HCT116 (cell line): Measurements from ENCODE around the gene C1orf116. TPM values are rescaled to one million over a fixed set of nuclear protein-coding genes. Genes with fewer than 3 reads are reported as not detected.

ENCODE experiments used
- ATAC-seq: fragments of 200-7000 bp; cut with Tn5 transposase; 2 replicates; pipeline ENCODE4 v1.9.1; 2020; ENCODE audit warnings: mild to moderate bottlenecking, moderate library complexity
- BruUV-seq: library from RNA; stranded (reverse); fragments of 400-500 nt; replicated peaks from 2 replicates; lab custom pipeline; 2021; lab: Mats Ljungman, UMichigan
- CTCF ChIA-PET: fragments of 300-600 bp; sonication (Branson Sonifier 250); formaldehyde crosslinking; loops from one replicate; lab custom pipeline; 2021; ENCODE audit warnings: antibody characterized with exemption; lab: Charles Lee
- POLR2A ChIA-PET: fragments of 300-600, 350-600 bp; sonication (Branson Sonifier 250); formaldehyde crosslinking; loops from one replicate; lab custom pipeline; 2021; ENCODE audit warnings: antibody characterized with exemption; lab: Charles Lee
- RAD21 ChIA-PET, 2 experiments: fragments of 300-600 bp; sonication (Branson Sonifier 250); formaldehyde crosslinking; loops; one replicate each; lab custom pipeline; 2023; ENCODE audit warnings: low total read pairs in 2 of 2; ENCODE audit not compliant: uncharacterized antibody in 2 of 2, unreplicated experiment in 2 of 2, low non-redundant PET in 1 of 2; lab: Charles Lee
- DNase-seq: peaks from one replicate; pipeline ENCODE4 v3.0.0-alpha.2; 2010; ENCODE audit warnings: low read depth, low spot score
- H2AFZ ChIP-seq: fragments of 200-600 bp; shearing (Covaris generic), sonication (generic); 2 replicates; pipeline ENCODE4 v1.6.1; 2017; ENCODE audit warnings: low read depth, mixed run types, mixed read lengths, antibody characterized with exemption, low read length; ENCODE audit not compliant: poor library complexity, severe bottlenecking
- H3K27ac ChIP-seq: 2 replicates; pipeline ENCODE4 v1.5.1; 2012; ENCODE audit warnings: low read depth, low read length
- H3K27me3 ChIP-seq: fragments of 200-600 bp; sonication (generic); 2 replicates; pipeline ENCODE4 v1.6.1; 2016; ENCODE audit warnings: mixed run types, low read length, mixed read lengths; ENCODE audit not compliant: insufficient read depth
- H3K36me3 ChIP-seq, 2 experiments: fragments of 200-500 bp in 1 of 2; fragments of 200-600 bp in 1 of 2; sonication (Bioruptor generic) in 1 of 2; sonication (generic) in 1 of 2; 2 replicates each; pipeline versions ENCODE4 v1.5.1 to v1.6.1; 2014 to 2016; ENCODE audit warnings: low read length in 2 of 2, inconsistent platforms in 1 of 2, mixed read lengths in 1 of 2, mixed run types in 1 of 2; ENCODE audit not compliant: insufficient read depth in 2 of 2, control insufficient read depth in 1 of 2
- H3K4me1 ChIP-seq, 2 experiments: fragments of 200-600 bp in 1 of 2; sonication (generic) in 1 of 2; 2 replicates each; pipeline versions ENCODE4 v1.5.1 to v1.6.1; 2012 to 2017; ENCODE audit warnings: low read length in 2 of 2, inconsistent platforms in 1 of 2, mild to moderate bottlenecking in 1 of 2, mixed read lengths in 1 of 2, mixed run types in 1 of 2, moderate library complexity in 1 of 2; ENCODE audit not compliant: insufficient read depth in 2 of 2, control insufficient read depth in 1 of 2
- H3K4me2 ChIP-seq: fragments of 200-600 bp; sonication (generic); 2 replicates; pipeline ENCODE4 v1.6.1; 2017; ENCODE audit warnings: mixed run types, low read length, mixed read lengths
- H3K4me3 ChIP-seq, 2 experiments: fragments of 200-600 bp in 1 of 2; sonication (generic) in 1 of 2; replicated peaks in 1 of 2; 2 replicates each; pipeline ENCODE4 v1.5.1; 2011 to 2016; ENCODE audit warnings: low read length in 2 of 2, control low read depth in 1 of 2, low read depth in 1 of 2, mild to moderate bottlenecking in 1 of 2, mixed read lengths in 1 of 2, mixed run types in 1 of 2
- H3K79me2 ChIP-seq: fragments of 200-600 bp; sonication (generic); 2 replicates; pipeline ENCODE4 v1.6.1; 2017; ENCODE audit warnings: mild to moderate bottlenecking, mixed run types, low read length, moderate library complexity, mixed read lengths; ENCODE audit not compliant: insufficient read depth
- H3K9ac ChIP-seq: fragments of 200-600 bp; sonication (generic); 2 replicates; pipeline ENCODE4 v1.6.1; 2016; ENCODE audit warnings: low read length, mixed read lengths
- H3K9me2 ChIP-seq: fragments of 200-600 bp; sonication (generic), shearing (Covaris generic); 2 replicates; pipeline ENCODE4 v1.6.1; 2017; ENCODE audit warnings: mixed run types, mild to moderate bottlenecking, moderate library complexity; ENCODE audit not compliant: insufficient read depth
- H3K9me3 ChIP-seq, 2 experiments: fragments of 200-500 bp in 1 of 2; fragments of 200-600 bp in 1 of 2; sonication (Bioruptor generic) in 1 of 2; sonication (generic) in 1 of 2; 2 replicates each; pipeline ENCODE4 v1.6.1; 2014 to 2017; ENCODE audit warnings: low read length in 2 of 2, mixed read lengths in 2 of 2, inconsistent platforms in 1 of 2, low read depth in 1 of 2, mild to moderate bottlenecking in 1 of 2, mixed run types in 1 of 2, moderate library complexity in 1 of 2; ENCODE audit not compliant: control insufficient read depth in 1 of 2, insufficient read depth in 1 of 2
- H4K20me1 ChIP-seq: fragments of 200-600 bp; sonication (generic), shearing (Covaris generic); 2 replicates; pipeline ENCODE4 v1.6.1; 2017; ENCODE audit warnings: mixed run types, mild to moderate bottlenecking, moderate library complexity; ENCODE audit not compliant: insufficient read depth
- CBX3 ChIP-seq: IDR thresholded peaks from 2 replicates; pipeline ENCODE4 v1.6.1; 2012; ENCODE audit warnings: low read depth
- CEBPB ChIP-seq: IDR thresholded peaks from 2 replicates; pipeline ENCODE4 v1.6.1; 2012; ENCODE audit warnings: low read depth
- EZH2 ChIP-seq: fragments of 200-600 bp; sonication (generic); IDR thresholded peaks from 2 replicates; pipeline ENCODE4 v1.6.1; 2017; ENCODE audit warnings: antibody characterized with exemption, mixed run types
- FOSL1 ChIP-seq: IDR thresholded peaks from 2 replicates; pipeline ENCODE4 v1.6.1; 2012; ENCODE audit warnings: low read depth
- JUND ChIP-seq: IDR thresholded peaks from 2 replicates; pipeline ENCODE4 v1.6.1; 2012
- POLR2A ChIP-seq: IDR thresholded peaks from 2 replicates; pipeline ENCODE4 v1.7.0; 2011; ENCODE audit warnings: borderline replicate concordance; ENCODE audit not compliant: insufficient read depth, insufficient read length; ENCODE audit errors: extremely low read depth
- POLR2AphosphoS5 ChIP-seq: IDR thresholded peaks from 2 replicates; pipeline ENCODE4 v1.6.1; 2011; ENCODE audit warnings: mild to moderate bottlenecking, low read depth, low read length, moderate library complexity
- TCF7L2 ChIP-seq: IDR thresholded peaks from 2 replicates; pipeline ENCODE4 v1.7.0; 2011; ENCODE audit warnings: borderline replicate concordance, inconsistent platforms; ENCODE audit not compliant: insufficient read depth, insufficient read length; ENCODE audit errors: extremely low read depth
- ZBTB33 ChIP-seq: IDR thresholded peaks from 2 replicates; pipeline ENCODE4 v1.6.1; 2011; ENCODE audit warnings: mild to moderate bottlenecking, low read length, moderate library complexity; ENCODE audit not compliant: insufficient replicate concordance; ENCODE audit errors: extremely low read depth
- ZFX ChIP-seq: fragments of 450-650 bp; IDR thresholded peaks from 2 replicates; pipeline ENCODE4 v1.6.1; 2017
- intact Hi-C: fragments of 100-400 bp; cut with micrococcal nuclease; formaldehyde crosslinking; loops from 2 replicates; pipeline ENCODE4 v1.10.0; 2022
- total RNA-seq: library from RNA; stranded (reverse); gene quantifications from one replicate; pipeline ENCODE4 v1.2.1, GENCODE V29; 2021; ENCODE audit not compliant: unreplicated experiment
- TF ChIP-seq, protein P1 (sequence below): IDR thresholded peaks from 2 replicates; pipeline ENCODE4 v1.6.1; 2012

C1orf116 gene
- total RNA-seq, 1 experiment from 2014 or later, result 3.6 TPM

- H4K20me1 ChIP-seq, result no peaks in the 10 kb centered on the region
- no peaks in the 10 kb centered on the region for H3K79me2 ChIP-seq
- TF ChIP-seq CEBPB (no peak), CBX3 (no peak), FOSL1 (no peak), POLR2A (no peak), TCF7L2 (no peak), ZFX (no peak), JUND (no peak), EZH2 (no peak), POLR2AphosphoS5 (no peak), ZBTB33 (no peak)
- TF ChIP-seq, protein P1, sequence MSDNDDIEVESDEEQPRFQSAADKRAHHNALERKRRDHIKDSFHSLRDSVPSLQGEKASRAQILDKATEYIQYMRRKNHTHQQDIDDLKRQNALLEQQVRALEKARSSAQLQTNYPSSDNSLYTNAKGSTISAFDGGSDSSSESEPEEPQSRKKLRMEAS, result no peak
- no peaks in the 10 kb centered on the region for H3K27me3 ChIP-seq
- ChIA-PET POLR2A (no interaction called here), RAD21 (no interaction called here), CTCF (interaction anchor here (1.2 kb wide), 1 partner anchor 440 kb away, joined by 3 read pairs; no protein-coding TSS in a partner anchor)
- intact Hi-C loops, result no loop called here
- no TSS peak for BruUV-seq
- no peak overlapping the region for H3K9ac ChIP-seq
- H3K36me3 ChIP-seq, result peaks cover 0 to 7% of the 10 kb centered on the region in 2 experiments; a peak in 1 of 4 replicates
- H3K4me3 ChIP-seq, result no peak overlapping the region
- ATAC-seq (no peak; the same call in 1 of the 2 replicates), DNase-seq (no peak)
- no peak overlapping the region for H3K4me2 ChIP-seq
- no peaks in the 10 kb centered on the region for H3K9me2 ChIP-seq
- H3K27ac ChIP-seq, result no peak overlapping the region
- H2AFZ ChIP-seq, result no peak overlapping the region
- no peaks in the 10 kb centered on the region for H3K9me3 ChIP-seq
- no peaks in the 10 kb centered on the region for H3K4me1 ChIP-seq
These were observed 27.3 kb upstream of the C1orf116 start for GRCh38 chr1:207059881-207060280.
